Jurkat, Clone E6-1 (cell line): ENCODE measurements around the gene TNFSF13.

Experiments used
- DNase-seq: peaks from one replicate; pipeline ENCODE4 v3.0.0-alpha.2; 2011; ENCODE audit warnings: low read depth, low spot score
- H3K4me3 ChIP-seq: 2 replicates; pipeline ENCODE4 v1.5.1; 2011; ENCODE audit warnings: mild to moderate bottlenecking, low read length, control low read depth, moderate library complexity

Gene TNFSF13

GRCh38 chr17:7549401-7550055 is 9.0 kb upstream of the TNFSF13 start:
- H3K4me3 ChIP-seq: no peak overlapping the region
- DNase-seq: no peak

- no peak for DNase-seq
- H3K4me3 ChIP-seq: no peak overlapping the region
Measured at GRCh38 chr17:7550344-7550743, 8.2 kb upstream of the TNFSF13 start.

DNA sequence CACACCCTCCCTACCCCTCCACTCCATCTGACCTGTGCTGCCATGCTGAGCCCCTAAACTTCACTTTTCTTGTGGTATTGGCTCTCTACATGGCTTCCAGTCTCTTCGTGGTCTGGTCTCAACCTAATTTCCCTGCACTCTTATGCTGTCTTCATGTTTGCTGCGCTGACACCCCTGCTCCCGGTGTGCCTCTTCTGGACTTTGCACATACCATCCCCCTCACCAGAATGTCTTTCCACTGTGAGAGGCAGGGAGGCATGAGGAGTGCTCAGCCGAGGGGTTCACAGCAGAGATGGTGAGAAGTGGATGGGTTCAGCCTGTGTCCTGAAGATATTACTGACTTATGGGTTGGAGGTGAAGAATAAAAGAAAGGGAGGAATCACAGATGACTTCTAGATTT is 7.2 kb upstream of the TNFSF13 start:
- DNase-seq: no peak
- no peak overlapping the region for H3K4me3 ChIP-seq

- peak; percentile 67 for DNase-seq
- no peak overlapping the region for H3K4me3 ChIP-seq
Measured at GRCh38 chr17:7552621-7553051, 5.9 kb upstream of the TNFSF13 start.

GRCh38 chr17:7553356-7553755 is 5.2 kb upstream of the TNFSF13 start:
- no peak overlapping the region for H3K4me3 ChIP-seq
- no peak for DNase-seq

DNA sequence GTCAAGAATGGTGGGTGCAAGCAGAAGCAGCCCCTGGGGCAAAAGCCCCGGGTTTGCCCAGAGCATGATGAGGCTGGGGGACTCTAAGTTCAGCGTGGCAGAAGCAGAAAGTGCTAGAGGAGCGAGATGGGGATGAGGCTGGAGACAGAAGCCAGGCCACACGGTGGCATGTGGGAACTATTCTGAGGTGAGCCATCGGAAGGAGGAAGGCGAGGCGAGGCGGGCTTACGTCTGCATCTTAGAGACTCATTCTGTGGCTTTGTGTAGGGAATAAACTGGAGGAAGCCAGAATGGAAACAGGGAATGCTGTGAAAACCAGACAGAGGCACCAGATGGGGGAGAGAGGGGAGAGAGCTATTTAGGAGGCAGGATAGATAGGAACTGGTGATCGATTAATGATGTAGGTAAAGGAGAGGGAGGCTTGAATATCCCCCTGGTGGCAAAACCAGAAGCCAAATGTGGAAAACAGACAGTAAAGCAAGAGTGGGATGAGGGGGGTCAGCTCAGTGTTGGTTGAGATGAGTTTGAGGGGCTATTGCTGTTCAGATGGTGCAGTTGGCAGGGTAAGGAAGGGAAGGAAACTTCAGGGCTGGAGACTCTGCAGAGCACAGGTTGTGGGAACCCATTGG is 3.1 kb upstream of the TNFSF13 start:
- H3K4me3 ChIP-seq: no peak overlapping the region
- no peak for DNase-seq

GRCh38 chr17:7556627-7557026 is 1.9 kb upstream of the TNFSF13 start:
- no peak for DNase-seq
- no peak overlapping the region for H3K4me3 ChIP-seq

DNA sequence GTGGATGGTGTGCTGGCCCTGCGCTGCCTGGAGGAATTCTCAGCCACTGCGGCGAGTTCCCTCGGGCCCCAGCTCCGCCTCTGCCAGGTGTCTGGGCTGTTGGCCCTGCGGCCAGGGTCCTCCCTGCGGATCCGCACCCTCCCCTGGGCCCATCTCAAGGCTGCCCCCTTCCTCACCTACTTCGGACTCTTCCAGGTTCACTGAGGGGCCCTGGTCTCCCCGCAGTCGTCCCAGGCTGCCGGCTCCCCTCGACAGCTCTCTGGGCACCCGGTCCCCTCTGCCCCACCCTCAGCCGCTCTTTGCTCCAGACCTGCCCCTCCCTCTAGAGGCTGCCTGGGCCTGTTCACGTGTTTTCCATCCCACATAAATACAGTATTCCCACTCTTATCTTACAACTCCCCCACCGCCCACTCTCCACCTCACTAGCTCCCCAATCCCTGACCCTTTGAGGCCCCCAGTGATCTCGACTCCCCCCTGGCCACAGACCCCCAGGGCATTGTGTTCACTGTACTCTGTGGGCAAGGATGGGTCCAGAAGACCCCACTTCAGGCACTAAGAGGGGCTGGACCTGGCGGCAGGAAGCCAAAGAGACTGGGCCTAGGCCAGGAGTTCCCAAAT is 1.3 kb upstream of the TNFSF13 start:
- no peak for DNase-seq
- H3K4me3 ChIP-seq: no peak overlapping the region

DNA sequence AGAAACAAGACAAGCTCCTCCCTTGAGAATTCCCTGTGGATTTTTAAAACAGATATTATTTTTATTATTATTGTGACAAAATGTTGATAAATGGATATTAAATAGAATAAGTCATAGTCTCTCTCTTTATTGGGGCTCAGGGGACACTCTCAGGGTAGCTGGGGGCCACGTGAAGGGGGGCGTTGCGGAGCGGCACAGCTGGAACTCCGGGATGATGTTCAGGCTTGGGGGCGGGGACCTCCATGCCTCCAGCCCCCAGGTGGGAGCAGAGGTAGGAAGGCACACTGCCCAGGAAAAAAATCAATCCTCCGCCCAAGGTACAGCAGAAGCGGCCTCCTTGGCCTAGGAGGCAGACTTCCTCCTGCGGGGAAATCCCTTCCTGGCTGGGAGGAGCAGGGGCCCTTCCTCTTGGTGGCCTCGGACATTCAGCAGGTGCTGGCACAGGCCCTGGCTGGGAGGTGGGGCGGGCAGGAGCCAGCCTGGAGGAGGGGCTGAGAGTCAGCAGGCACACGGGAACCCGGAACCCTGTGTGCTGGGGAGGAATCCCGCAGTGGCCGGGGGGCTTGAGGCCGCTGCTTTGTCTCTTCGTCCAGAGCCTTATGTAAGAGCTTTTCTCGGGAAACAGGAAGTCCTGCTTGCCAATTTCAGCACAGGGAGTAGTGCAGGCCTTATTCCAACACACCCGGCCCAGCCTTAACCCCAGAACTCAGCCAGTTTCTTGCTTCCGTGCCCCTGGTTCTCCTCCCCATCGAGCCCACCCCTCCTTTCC is 591 bp upstream of the TNFSF13 start:
- DNase-seq: no peak
- H3K4me3 ChIP-seq: no peak overlapping the region

GRCh38 chr17:7559320-7560171 is 996 bp downstream of the TNFSF13 start:
- no peak for DNase-seq

GRCh38 chr17:7560172-7561027 is 1.9 kb downstream of the TNFSF13 start:
- peak overlapping the region; percentile 70 for H3K4me3 ChIP-seq

More at GRCh38 chr17:7559320-7560171, 996 bp downstream of the TNFSF13 start:
- H3K4me3 ChIP-seq: no peak overlapping the region

DNA sequence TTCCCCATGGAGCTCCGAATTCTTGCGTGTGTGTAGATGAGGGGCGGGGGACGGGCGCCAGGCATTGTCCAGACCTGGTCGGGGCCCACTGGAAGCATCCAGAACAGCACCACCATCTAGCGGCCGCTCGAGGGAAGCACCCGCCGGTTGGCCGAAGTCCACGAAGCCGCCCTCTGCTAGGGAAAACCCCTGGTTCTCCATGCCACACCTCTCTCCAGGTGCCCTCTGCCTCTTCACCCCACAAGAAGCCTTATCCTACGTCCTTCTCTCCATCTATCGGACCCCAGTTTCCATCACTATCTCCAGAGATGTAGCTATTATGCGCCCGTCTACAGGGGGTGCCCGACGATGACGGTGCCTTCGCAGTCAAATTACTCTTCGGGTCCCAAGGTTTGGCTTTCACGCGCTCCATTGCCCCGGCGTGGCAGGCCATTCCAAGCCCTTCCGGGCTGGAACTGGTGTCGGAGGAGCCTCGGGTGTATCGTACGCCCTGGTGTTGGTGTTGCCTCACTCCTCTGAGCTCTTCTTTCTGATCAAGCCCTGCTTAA is 2.6 kb downstream of the TNFSF13 start:
- peak; percentile 56 for DNase-seq
- H3K4me3 ChIP-seq: peak overlapping the region; percentile 70

More at GRCh38 chr17:7560172-7561027, 1.9 kb downstream of the TNFSF13 start:
- DNase-seq: peak; percentile 66

GRCh38 chr17:7561589-7562207 is 3.1 kb downstream of the TNFSF13 start, which contains the start of gene SENP3:
Gene SENP3 (plus strand): TSS chr17:7561919. CDS start chr17:7563077, 1,158 bp downstream.
- DNase-seq: peak; percentile 85
- H3K4me3 ChIP-seq: peak within 1 kb of the TSS; percentile 87

GRCh38 chr17:7562208-7562605 is 3.7 kb downstream of the TNFSF13 start:
- DNase-seq: no peak
- peak overlapping the region; percentile 87 for H3K4me3 ChIP-seq

GRCh38 chr17:7563115-7563869 is 4.7 kb downstream of the TNFSF13 start:
- no peak for DNase-seq
- peak overlapping the region; percentile 87 for H3K4me3 ChIP-seq

GRCh38 chr17:7569571-7569970 is 11.0 kb downstream of the TNFSF13 start:
- no peak for DNase-seq
- H3K4me3 ChIP-seq: no peak overlapping the region

- no peak for DNase-seq
- no peak overlapping the region for H3K4me3 ChIP-seq
Measured at GRCh38 chr17:7570351-7570750, 11.8 kb downstream of the TNFSF13 start.
